Astrocyte (in vitro differentiated cells and primary cell): ENCODE data around the gene ANO6. TPM values are rescaled to one million over a fixed set of nuclear protein-coding genes. Genes with fewer than 3 reads are reported as not detected.

ENCODE experiments used
- DNase-seq: peaks from one replicate; pipeline ENCODE4 v3.0.0-alpha.2; 2010; ENCODE audit warnings: low read depth
- FAIRE-seq: peaks from 2 replicates; lab custom pipeline; 2011; peaks lifted over from hg19 to GRCh38; lab: Jason Lieb, UNC
- H2AFZ ChIP-seq: 2 replicates; pipeline ENCODE4 v1.6.0; 2012; ENCODE audit warnings: low read depth, low read length, inconsistent platforms
- H3K27ac ChIP-seq: 2 replicates; pipeline ENCODE4 v1.5.1; 2011; ENCODE audit warnings: low read depth, low read length, inconsistent platforms
- H3K27me3 ChIP-seq: 2 replicates; pipeline ENCODE4 v1.6.0; 2011; ENCODE audit warnings: low read length, inconsistent platforms; ENCODE audit not compliant: insufficient read depth
- H3K36me3 ChIP-seq: 2 replicates; pipeline ENCODE4 v1.5.1; 2011; ENCODE audit warnings: low read length, inconsistent platforms; ENCODE audit not compliant: insufficient read depth
- H3K4me1 ChIP-seq: 2 replicates; pipeline ENCODE4 v1.5.1; 2011; ENCODE audit warnings: low read length, inconsistent platforms; ENCODE audit not compliant: insufficient read depth
- H3K4me2 ChIP-seq: 2 replicates; pipeline ENCODE4 v1.6.0; 2012; ENCODE audit warnings: low read length, inconsistent platforms
- H3K4me3 ChIP-seq: 2 replicates; pipeline ENCODE4 v1.5.1; 2011; ENCODE audit warnings: low read depth, mild to moderate bottlenecking, low read length, inconsistent platforms; ENCODE audit not compliant: insufficient read depth
- H3K79me2 ChIP-seq: 2 replicates; pipeline ENCODE4 v1.6.0; 2012; ENCODE audit warnings: mild to moderate bottlenecking, low read length, inconsistent platforms; ENCODE audit not compliant: insufficient read depth
- H3K9ac ChIP-seq: 2 replicates; pipeline ENCODE4 v1.6.0; 2012; ENCODE audit warnings: mild to moderate bottlenecking, low read length, inconsistent platforms
- H3K9me3 ChIP-seq: 2 replicates; pipeline ENCODE4 v1.5.1; 2012; ENCODE audit warnings: low read depth, mild to moderate bottlenecking, low read length, inconsistent platforms; ENCODE audit not compliant: insufficient read depth
- H4K20me1 ChIP-seq: 2 replicates; pipeline ENCODE4 v1.6.0; 2012; ENCODE audit warnings: low read length, inconsistent platforms; ENCODE audit not compliant: insufficient read depth
- H3K27ac Mint-ChIP-seq: one replicate; pipeline ENCODE4 v1.8.0; 2021; ENCODE audit warnings: mild to moderate bottlenecking, mixed read lengths; ENCODE audit not compliant: unreplicated experiment
- H3K27me3 Mint-ChIP-seq: one replicate; pipeline ENCODE4 v1.8.0; 2021; ENCODE audit warnings: low read depth, mixed read lengths; ENCODE audit not compliant: unreplicated experiment
- H3K36me3 Mint-ChIP-seq: one replicate; pipeline ENCODE4 v1.8.0; 2021; ENCODE audit warnings: low read depth, mixed read lengths; ENCODE audit not compliant: unreplicated experiment
- H3K4me1 Mint-ChIP-seq: one replicate; pipeline ENCODE4 v1.8.0; 2021; ENCODE audit warnings: low read depth, mixed read lengths; ENCODE audit not compliant: unreplicated experiment
- H3K4me3 Mint-ChIP-seq: one replicate; pipeline ENCODE4 v1.8.0; 2021; ENCODE audit warnings: mild to moderate bottlenecking, moderate library complexity, mixed read lengths; ENCODE audit not compliant: unreplicated experiment
- H3K9me3 Mint-ChIP-seq: one replicate; pipeline ENCODE4 v1.8.0; 2021; ENCODE audit warnings: mild to moderate bottlenecking, mixed read lengths; ENCODE audit not compliant: unreplicated experiment
- EZH2 ChIP-seq: IDR thresholded peaks from 2 replicates; pipeline ENCODE4 v1.6.1; 2012; ENCODE audit warnings: mild to moderate bottlenecking, low read length, inconsistent platforms; ENCODE audit not compliant: insufficient read depth
- total RNA-seq: library from RNA; stranded (reverse); gene quantifications from 2 replicates; pipeline ENCODE4 v1.2.1, GENCODE V29; 2021
- TF ChIP-seq, protein P1 (sequence below): IDR thresholded peaks from 2 replicates; pipeline ENCODE4 v1.5.1; 2011; ENCODE audit warnings: low read depth, mild to moderate bottlenecking, inconsistent platforms, low read length, moderate library complexity; ENCODE audit not compliant: insufficient read depth

The ANO6 gene
- total RNA-seq, 1 donor from 2014 or later = 113 TPM

DNA sequence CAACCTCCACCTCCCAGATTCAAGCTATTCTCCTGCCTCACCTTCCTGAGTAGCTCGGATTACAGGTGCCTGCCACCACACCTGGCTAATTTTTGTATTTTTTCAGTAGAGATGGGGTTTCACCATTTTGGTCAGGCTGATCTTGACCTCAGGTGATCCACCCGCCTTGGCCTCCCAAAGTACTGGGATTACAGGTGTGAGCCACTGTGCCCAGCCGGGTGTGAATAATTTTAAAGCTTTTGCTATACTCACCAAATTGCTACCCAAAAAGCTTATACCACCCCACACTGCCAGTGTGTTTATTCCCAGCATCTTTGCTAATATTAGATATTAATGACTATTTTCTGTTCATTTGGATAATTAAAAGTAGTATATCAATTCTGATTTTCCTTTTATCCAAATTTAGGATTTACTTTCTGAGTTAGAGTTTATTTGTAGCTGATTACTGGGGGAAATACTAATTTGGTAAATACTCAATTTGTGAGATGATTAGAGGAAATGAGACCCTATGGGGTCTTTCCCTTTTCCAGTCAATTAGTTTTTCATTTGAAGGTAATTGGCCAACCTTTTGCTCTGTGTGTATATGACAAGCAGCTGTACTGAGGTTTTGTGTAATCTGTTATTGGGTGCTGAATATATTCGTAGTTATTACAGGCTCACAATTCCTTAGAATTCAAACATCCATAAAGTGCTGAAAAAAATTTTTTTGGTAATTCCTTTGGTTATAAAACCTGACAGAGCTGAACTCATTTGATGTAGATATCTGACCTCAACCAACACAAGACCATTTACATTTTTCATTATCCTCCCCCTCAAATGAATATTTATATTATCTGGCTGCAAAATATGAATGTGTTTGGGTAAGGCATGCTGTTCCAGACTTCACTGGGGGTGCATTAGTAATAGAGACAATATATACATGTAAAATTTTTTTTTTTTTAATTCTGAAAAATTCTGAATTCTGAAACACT lies 73.6 kb downstream of the ANO6 start:
- no peak overlapping the region for H3K4me3 ChIP-seq
- H3K4me2 ChIP-seq = no peak overlapping the region
- H3K4me1 Mint-ChIP-seq = peaks cover 44% of the 10 kb centered on the region
- H3K9ac ChIP-seq = no peak overlapping the region
- H3K4me3 Mint-ChIP-seq = no peak overlapping the region
- TF ChIP-seq, protein P1, sequence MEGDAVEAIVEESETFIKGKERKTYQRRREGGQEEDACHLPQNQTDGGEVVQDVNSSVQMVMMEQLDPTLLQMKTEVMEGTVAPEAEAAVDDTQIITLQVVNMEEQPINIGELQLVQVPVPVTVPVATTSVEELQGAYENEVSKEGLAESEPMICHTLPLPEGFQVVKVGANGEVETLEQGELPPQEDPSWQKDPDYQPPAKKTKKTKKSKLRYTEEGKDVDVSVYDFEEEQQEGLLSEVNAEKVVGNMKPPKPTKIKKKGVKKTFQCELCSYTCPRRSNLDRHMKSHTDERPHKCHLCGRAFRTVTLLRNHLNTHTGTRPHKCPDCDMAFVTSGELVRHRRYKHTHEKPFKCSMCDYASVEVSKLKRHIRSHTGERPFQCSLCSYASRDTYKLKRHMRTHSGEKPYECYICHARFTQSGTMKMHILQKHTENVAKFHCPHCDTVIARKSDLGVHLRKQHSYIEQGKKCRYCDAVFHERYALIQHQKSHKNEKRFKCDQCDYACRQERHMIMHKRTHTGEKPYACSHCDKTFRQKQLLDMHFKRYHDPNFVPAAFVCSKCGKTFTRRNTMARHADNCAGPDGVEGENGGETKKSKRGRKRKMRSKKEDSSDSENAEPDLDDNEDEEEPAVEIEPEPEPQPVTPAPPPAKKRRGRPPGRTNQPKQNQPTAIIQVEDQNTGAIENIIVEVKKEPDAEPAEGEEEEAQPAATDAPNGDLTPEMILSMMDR = no peak
- no peak for TF ChIP-seq EZH2
- FAIRE-seq (no peak), DNase-seq (no peak)
- no peaks in the 10 kb centered on the region for H3K36me3 ChIP-seq
- H3K79me2 ChIP-seq = peaks cover 64% of the 10 kb centered on the region
- no peak overlapping the region for H3K27ac Mint-ChIP-seq
- H4K20me1 ChIP-seq = peaks cover 5% of the 10 kb centered on the region
- no peaks in the 10 kb centered on the region for H3K9me3 ChIP-seq
- no peak overlapping the region for H2AFZ ChIP-seq
- H3K9me3 Mint-ChIP-seq = no peaks in the 10 kb centered on the region
- H3K27ac ChIP-seq = no peak overlapping the region
- no peaks in the 10 kb centered on the region for H3K27me3 Mint-ChIP-seq
- H3K4me1 ChIP-seq = peaks cover 12% of the 10 kb centered on the region
- no peaks in the 10 kb centered on the region for H3K27me3 ChIP-seq
- H3K36me3 Mint-ChIP-seq = peaks cover 8% of the 10 kb centered on the region

DNA sequence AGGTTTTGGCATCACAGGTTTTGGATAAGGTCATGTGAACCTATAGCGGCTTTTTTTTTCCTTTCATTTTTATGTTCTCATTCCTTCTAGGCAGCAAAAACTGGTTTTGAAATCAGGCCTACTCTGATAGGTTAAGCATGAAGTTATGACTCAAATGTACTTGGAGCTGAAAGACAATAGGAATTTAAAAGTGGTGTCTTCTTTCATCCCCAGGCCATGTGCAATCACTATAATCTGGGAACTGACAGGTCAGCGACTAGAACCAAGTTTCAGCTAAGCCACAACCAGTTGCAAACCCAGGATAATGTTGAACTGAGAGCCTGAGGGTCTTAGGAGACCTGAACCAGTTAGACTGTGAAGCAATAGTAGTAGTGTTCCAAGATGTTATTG lies 74.3 kb downstream of the ANO6 start:
- TF ChIP-seq, protein P1 = no peak
- TF ChIP-seq EZH2 = no peak

DNA sequence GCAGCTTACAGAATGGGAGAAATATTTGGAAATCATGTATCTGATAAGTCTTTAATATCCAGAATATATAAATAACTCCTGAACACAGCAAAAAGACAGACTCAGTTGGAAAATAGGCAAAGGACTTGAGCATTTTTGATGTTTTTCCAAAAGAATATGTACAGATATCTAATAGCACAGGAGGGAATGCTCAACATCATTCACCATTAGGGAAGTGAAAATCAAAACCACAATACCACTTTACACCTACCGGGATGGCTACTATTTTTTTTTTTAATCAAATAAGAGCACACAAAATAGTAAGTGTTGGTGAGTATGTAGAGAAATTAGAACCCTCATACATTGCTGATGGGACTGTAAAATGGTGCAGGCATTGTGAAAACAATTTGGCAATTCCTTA lies 75.6 kb downstream of the ANO6 start:
- Histone ChIP-seq H2AFZ (no peak overlapping the region), H3K4me1 (peaks cover 3% of the 10 kb centered on the region), H3K27me3 (no peaks in the 10 kb centered on the region), H3K4me2 (no peak overlapping the region), H3K36me3 (no peaks in the 10 kb centered on the region), H3K27ac (no peak overlapping the region), H4K20me1 (peaks cover 5% of the 10 kb centered on the region), H3K9ac (no peak overlapping the region), H3K9me3 (no peaks in the 10 kb centered on the region), H3K4me3 (no peak overlapping the region), H3K79me2 (peaks cover 67% of the 10 kb centered on the region)
- DNase-seq (no peak), FAIRE-seq (no peak)
- H3K27me3 Mint-ChIP-seq = no peaks in the 10 kb centered on the region
- peaks cover 31% of the 10 kb centered on the region for H3K4me1 Mint-ChIP-seq
- no peak overlapping the region for H3K27ac Mint-ChIP-seq
- H3K4me3 Mint-ChIP-seq = no peak overlapping the region
- H3K36me3 Mint-ChIP-seq = peaks cover 8% of the 10 kb centered on the region
- TF ChIP-seq EZH2 = no peak
- TF ChIP-seq, protein P1 = no peak
- H3K9me3 Mint-ChIP-seq = no peaks in the 10 kb centered on the region

More for the DNA sequence above, 74.3 kb downstream of the ANO6 start:
- DNase-seq (peak; percentile 77), FAIRE-seq (no peak)
- Histone ChIP-seq H3K36me3 (no peaks in the 10 kb centered on the region), H3K27me3 (no peaks in the 10 kb centered on the region), H3K4me2 (no peak overlapping the region), H3K4me3 (no peak overlapping the region), H3K27ac (no peak overlapping the region), H3K9ac (no peak overlapping the region), H3K79me2 (peaks cover 68% of the 10 kb centered on the region), H3K4me1 (peaks cover 6% of the 10 kb centered on the region), H3K9me3 (no peaks in the 10 kb centered on the region), H2AFZ (no peak overlapping the region), H4K20me1 (peaks cover 5% of the 10 kb centered on the region)
- H3K27me3 Mint-ChIP-seq = no peaks in the 10 kb centered on the region
- peaks cover 8% of the 10 kb centered on the region for H3K36me3 Mint-ChIP-seq
- no peaks in the 10 kb centered on the region for H3K9me3 Mint-ChIP-seq
- no peak overlapping the region for H3K27ac Mint-ChIP-seq
- no peak overlapping the region for H3K4me3 Mint-ChIP-seq
- peaks cover 40% of the 10 kb centered on the region for H3K4me1 Mint-ChIP-seq
